Ecto neural progenitor cell (in vitro differentiated cells): ENCODE data around the gene ANK3.

Experiments used
- DNase-seq: peaks from one replicate; pipeline ENCODE4 v3.0.0-alpha.2; 2018; ENCODE audit warnings: low spot score

Gene ANK3

DNA sequence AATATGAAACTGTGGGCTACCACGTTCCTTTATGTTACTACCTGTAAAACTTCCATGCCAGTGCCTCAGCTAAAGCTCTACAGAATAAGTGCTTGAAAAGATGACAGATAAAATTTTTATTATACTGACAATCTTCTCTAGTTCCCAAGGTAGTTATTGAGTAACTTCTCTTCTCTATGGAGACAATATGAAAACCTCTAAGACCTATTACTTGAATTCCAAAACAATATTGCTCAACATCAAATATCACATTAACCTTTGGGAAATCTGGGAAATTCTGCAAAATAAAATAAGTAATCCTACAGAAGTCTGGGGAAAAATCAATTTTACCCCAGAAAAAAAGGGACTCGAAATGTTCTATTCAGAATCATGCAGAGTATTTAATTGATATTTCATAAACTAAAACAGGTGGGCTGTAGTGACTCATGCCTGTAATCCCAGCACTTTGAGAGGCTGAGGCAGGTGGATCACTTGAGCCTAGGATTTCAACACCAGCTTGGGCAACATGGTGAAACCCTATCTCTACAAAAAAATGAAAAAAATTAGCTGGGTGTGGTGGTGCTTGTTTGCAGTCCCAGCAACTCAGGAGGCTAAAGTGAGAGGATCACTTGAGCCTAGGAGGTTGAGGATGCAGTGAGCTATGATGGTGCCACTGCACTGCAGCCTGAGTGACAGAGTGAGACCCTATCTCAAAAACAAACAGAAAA lies 23.8 kb upstream of the ANK3 start:
- no peak for DNase-seq

DNA sequence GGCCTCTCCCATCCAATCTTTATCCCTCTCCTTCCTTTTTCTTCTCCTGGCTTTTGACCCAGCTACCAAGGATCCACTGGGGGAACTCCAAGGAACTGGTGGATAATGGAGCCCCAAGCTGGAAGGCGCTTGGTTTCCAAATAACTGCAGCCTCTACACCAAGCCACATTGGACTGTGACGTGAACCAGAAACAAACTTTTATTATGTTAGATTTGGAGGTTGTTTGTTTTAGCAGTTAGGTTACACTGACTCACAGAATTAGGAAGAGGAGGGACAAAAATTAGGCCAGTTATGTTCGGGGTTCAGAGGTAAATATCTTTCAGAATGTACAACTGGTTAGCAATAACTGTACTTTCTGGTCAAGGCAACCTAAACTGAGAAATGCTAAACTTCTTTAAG lies 21.3 kb upstream of the ANK3 start:
- DNase-seq, result no peak

DNA sequence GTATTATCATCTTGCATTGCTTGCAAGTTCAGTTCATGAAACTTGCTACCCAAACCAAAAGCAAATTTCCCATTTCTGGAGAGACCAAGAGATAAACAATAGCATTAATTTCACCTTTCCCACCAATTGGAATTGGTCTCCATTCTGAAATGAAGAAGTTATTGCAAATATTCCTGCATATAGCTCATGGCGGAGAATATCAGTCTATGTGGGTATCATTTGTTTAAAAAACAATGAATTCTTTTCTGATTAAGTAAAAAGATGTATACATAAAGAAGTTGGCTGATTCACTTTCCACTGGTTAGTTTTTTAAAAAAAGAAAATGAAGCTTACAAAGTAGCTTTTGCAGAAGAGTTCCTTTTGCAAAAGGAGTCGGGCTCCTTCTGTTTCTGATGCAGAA lies 19.5 kb upstream of the ANK3 start:
- no peak for DNase-seq

DNA sequence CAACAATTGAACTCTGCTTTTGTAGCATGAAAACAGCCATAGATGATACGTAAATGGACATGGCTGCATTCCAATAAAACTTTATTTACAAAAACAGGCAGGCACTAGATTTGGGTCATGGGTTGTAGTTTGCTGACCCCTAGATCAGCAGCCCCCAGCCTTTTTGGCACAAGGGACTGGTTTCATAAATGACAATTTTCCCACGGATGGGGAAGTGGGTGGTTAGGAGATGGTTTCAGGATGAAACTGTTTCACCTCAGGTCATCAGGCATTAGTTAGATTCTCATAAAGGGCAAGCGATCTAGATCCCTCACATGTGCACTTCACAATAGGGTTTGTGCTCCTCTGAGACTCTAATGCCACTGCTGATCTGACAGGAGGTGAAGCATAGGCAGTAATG lies 16.5 kb upstream of the ANK3 start:
- DNase-seq, result no peak

DNA sequence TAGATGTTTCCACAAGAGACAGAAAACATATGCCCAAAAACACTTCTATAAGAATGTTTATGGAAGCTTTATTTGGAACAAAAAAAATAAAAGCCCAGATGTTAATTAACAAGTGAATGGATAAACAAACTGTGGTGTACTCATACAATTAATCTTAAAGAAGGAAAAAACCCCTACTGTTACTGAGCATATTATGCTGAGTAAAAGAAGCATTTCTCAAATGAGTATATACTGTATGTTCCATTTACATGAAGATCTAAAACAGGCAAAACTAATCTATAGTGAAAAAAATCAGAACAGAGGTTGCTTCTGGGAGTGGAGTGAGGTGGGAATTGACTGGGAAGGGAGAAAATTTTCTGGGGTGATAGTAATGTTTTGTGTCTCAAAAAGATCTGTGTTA lies 15.5 kb upstream of the ANK3 start:
- no peak for DNase-seq

DNA sequence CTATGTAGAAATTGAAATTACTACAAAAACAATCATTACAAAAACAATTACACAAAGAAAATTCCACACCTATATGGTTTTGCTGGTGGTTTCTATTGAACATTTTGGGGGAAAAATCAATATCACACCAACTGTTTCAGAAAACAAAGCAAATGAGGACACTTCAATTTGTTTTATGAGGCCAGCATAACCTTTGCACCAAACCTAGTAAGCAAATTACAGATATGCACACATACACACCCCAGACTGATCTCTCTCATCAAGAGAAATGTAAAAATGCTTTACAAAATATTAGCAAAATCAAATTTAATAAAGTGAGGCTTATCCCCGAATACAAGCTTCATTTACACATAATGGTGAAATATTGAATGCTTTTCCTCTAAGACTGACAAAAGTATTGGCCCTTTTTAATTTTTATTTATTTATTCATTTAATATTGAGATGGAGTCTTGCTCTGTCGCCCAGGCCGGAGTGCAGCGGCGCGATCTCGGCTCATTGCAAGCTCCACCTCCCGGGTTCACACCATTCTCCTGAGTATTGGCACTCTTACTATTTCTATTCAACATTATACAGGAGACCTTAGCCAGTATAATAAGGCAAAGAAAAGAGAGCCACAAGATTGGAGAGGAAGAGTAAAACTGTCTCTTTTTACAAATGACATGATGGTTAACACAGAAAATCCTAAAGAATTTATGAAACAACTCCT lies 13.6 kb upstream of the ANK3 start:
- DNase-seq, result no peak

DNA sequence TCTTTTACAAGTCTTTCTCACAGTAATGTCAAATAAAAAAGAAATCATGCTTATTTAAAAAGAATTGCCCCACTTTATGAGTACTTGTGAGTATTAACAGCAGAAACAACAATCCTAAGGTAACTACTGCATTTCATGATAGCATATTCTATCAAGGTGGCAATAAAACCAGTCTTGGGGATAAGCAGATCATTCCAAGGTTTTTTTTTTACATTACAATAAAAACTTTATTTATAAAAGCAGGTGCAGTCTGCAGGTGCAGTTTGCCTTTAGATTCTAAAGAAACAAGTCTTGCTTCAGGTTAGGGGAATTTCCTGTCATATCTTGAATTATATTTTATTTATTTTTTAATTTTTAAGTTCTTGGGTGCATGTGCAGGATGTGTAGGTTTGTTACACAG lies 10.7 kb upstream of the ANK3 start:
- DNase-seq, result no peak

DNA sequence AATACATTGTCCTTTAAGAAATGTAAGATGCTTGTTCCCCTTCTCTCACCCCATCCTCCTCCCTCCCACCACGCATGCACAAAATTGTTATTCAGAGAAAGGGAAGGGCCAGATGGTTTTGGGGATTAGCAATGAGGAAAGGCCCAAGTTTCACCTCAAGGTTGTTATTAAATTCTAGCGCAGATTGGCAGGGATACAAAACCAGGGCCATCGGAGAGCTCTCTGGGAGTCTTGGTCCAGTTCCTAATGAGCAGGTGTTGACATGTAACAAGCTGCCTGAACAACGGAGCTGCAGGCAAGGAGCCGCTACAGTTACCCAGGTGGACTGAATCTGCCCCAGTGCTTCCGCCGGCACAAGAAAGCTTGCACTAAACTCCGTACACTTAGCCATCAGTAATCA lies 9.7 kb upstream of the ANK3 start:
- no peak for DNase-seq

DNA sequence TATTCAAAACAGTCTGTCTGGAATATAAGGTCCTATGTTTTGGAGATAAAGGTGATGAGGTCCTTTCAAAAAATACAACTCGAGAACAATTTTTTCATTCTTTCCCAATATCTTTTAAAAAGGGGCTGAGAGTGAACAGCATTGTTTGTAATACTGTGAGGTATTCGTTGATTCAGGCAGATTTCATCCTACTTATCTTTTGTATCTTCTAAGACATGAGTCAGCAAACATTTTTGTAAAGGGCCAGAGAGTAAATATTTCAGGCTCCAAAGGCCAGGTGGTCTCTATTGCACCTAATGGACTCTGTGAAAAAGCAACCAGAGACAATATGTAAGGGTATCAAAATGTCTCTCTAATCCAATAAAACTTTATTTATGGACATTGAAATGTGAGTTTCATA lies 8.1 kb upstream of the ANK3 start:
- no peak for DNase-seq

DNA sequence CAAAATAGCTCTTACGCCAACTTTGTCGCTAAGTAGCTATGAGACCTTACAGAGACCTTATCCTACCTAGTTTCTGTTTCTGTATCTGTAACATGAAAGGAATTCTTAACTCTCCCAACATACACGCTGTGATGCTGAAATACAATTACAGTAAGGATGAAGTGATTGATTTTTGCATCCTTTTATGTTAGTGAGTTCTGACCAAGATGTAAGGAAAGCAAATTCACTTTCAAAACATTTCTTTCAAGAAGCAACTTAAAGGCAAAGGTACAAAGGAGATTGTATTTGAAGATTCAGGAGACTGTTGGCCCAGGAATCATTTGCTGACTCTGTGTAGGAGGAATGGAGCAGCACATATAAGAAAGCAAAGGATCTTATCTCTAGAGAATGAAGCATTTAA lies 7.1 kb upstream of the ANK3 start:
- no peak for DNase-seq

DNA sequence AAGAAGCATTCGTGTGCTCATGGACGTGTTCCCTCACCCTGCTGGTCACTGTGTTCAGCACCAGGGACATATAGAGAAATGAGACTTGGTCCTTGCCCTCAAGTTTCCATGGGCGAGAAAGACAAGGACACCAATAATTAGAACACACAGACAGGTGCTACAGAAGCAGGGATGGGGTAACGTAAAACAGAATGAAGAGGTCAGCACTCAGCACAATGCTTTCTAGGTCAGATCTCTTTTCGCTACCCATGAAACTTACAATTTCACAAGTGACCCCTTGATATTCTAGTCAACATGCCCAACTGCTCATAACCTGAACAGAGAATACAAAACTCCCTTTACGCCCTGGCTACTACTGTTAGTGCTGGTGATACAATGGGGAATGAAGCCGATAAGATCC lies 6.0 kb upstream of the ANK3 start:
- no peak for DNase-seq

DNA sequence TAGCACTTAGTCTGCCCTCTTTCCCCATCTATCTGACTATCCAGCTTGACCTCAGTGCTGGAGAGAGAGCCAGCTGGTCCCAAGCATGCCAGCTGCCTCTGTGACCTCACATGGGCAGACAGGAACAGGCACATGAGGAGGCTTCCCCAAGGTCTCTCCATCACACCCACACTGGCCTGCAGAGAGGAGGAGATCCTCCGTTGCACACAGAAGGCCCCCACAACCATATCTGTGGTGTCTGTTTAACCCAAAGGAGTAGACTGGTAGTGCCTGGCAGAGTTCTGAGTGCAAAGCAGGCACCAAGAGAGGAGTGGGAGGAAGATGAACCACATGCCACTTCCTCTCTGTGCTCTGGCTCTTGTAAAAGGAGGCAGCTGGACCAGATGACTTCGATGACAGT lies 4.8 kb upstream of the ANK3 start:
- no peak for DNase-seq

DNA sequence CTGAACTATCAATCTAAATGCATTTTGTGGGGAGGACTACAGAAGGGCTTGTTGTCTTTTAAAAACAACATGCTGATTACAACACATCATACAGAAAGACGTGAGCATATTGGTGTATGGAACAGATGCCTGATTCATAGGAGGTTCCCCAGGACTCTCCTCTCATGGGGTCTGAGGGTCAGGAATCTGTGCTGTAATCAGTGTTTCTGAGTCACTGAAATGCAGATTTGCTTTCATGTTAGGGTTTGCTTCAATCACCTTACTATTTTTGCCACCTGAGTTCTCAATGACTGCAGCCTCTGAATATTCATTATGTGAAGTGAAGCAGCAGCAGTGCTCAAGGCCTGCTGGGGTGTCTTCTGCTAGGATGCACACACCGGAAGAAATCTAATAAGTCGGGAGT lies 550 bp upstream of the ANK3 start:
- no peak for DNase-seq

DNA sequence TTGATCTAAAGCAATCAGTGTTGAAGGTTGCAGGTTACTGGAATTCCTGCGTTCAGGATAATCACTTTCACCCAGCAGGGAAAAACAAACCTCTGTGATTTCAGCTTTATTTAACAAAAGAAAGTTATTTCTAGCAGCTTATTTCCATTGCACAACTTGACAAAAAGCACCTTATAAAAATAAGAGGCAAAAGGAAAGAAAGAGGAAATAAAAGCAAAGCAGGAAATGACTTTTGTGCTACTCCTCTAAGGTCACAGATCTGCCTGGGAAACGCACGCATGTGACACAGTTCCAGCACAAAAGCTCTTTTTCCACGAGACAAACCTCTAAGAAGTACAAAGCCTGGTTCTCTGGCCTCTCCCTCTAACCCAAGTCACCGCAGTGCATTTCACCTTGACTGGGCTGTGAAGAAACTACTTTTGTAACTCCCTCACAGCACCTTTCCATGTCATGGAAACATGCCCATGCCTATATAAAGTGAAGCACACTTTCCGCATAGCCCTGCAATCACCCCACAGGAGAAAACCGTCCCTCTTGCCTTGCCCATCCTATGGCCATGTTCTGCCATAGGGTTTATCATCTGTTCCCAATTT lies 870 bp downstream of the ANK3 start:
- DNase-seq, result no peak

DNA sequence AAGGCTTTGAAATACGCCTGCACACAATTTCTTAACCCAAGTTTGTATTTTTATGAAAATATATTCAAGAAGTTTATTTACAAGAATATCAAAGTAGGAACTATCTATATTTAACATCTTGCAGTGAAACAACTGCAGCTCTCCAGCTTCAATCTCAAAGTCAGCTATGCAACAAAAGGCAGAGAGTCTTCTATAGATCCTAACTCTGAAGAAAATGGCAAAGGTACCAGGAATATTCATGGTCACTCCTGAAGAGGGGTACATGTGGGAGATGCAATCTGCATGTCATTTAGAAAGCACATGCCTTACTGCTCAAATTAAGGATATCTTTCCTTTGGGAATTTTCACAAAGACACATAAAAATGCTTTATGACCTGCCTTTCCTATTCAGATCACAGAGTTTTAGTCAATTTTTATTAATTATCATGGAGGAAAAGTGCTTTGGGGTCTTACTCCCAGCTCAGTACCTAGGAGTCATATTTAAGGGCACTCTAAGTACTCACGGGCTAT lies 1.5 kb downstream of the ANK3 start:
- DNase-seq, result no peak

DNA sequence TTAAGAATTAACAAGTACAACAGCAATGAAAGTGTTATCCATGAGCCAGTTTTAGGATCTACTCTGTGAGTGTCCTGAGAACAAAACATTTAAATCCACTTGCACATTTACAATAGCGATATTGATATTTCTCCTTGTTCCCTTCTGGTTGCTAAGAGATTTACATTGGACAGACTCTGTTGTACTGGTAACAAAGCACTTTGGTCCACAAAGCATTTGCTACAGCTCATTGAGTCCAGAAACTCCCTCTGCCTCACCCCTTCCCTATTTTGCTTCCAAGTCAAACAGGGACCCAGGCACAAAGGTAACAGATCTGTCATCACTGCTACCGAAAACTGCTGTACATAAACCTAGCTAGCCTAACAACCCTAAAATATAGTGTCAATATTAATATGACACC lies 2.1 kb downstream of the ANK3 start:
- no peak for DNase-seq

DNA sequence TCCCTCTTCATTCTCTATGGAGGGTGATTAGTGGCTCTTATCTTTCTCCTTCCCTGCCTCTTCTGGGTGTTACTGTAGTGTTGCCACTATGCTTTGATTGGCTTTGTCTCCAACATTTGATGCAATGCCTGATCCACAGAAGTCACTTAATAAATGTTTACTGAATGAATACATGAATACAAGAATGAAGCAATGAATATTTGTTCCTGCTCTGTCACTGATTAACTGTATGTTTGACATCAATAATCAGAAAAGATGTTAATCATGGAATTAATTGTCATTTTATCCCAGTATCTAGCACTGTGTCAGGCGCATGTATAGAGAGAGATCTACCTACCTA lies 4.3 kb downstream of the ANK3 start:
- DNase-seq, result no peak

DNA sequence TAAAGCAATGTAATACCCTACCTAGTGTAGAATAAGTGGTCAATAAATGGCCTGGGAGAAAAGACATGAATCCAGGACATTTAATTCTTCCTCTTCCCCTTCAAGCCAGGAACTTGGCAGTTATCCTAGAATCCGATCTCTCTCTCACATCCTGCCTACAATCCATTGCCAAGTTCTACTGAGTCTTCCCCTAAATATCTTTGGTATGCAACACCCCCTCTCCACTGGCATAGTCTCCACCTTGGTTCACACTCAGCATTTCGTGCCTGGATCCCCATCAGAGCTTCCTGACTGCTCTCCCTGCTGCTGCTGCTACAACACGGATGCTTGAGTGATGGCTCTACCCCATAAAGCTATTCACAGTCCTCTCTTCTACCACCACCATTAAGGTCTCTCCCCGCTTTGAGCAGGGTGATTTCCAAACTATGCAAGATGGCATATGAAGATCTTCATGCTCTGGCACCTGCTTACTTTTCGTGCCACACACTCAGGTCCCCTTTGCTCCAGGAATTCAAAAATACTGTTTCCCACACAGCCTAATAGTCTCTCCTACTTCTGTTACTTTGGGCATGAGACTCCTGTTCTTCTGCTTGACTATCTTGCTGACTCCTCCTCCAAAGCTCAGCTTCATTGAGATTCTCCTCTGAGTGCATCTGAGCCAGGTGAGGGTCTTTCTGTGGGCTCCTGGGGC lies 4.8 kb downstream of the ANK3 start:
- DNase-seq, result no peak

DNA sequence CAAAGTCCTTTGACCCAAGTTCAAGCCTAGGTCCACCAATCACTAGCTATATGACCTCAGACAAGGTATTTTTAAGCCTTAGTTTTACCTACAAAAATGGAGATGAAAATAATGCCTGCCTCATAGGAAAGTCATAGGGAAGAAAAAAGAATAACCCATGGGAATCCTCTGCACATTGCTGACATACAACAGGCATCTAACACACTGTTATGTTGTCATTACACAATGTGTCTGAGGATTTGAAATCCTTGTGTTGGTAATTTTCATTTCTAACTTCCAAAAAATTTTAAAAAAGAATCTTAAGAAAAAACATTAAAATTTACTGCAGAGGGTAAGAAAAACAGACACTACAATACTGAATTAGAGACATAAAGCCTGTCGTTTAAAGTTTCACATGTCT lies 5.7 kb downstream of the ANK3 start:
- no peak for DNase-seq

DNA sequence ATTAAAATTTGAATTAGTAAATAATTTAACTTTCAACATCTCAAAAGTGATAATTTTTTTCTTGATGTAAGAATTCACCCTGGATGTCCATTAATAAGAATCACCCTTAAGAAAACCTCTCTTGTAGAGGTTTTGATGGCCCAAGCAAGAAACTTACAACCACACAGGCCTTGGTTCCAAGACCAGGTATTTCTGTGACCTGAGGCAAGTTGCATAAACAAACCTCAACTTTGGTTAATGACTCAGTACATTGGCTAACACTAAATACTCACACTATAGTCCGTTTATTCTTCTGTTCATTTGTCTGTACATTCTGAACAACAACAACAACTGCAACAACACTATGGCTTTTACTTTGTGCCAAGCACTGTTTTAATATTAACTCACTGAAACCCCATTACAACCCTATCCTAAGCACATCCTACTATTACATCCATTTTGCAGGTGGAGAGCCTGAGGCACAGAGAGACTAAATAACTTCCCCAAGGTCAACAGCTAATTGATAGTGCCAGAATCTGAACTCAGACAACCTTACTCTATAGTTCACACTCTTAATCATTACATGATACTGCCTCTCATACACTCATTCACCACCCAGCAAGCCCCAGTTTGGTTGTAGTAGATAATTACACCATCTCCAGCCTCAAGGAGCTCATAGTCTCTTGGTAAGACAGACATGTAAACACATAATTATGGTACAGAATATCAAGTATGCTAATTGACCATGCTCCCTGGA lies 6.6 kb downstream of the ANK3 start:
- no peak for DNase-seq

DNA sequence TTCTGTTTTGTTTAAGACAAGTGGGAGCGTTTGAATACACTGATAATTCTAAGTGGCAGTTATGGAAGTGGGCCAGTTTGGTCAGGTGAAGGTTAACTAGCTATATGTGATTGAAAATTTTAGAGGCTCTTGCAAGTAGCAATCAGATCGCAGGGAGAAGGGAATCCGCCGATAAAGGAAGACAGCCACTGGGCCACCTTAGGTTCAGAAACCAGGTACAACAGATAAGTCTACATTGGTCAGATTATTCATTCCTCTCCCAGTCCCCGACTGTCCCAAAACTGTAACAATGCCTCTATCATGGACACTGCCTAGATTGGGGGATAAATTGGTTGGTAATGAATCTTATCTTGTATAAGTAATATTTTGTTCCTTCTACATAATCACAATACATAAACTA lies 8.9 kb downstream of the ANK3 start:
- DNase-seq, result no peak

DNA sequence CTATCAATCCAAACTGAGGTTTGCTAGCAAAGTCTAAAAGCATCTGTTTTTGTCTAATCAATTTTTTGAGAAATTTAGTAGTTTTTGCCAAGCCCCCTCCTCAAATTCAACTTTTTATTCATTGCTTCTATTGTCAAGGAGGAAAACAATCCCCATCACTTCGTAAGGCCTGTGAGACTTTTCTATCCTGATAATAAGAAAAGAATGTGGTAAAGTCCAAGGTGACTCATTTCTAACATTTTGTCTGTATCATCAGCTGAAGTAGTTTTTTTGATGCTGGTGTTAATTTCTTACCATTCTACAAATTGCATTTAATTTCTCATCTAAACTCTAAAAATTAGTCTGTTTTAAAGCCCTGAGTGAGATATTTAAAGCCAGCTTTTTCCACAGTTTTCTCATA lies 11.7 kb downstream of the ANK3 start:
- DNase-seq, result no peak

DNA sequence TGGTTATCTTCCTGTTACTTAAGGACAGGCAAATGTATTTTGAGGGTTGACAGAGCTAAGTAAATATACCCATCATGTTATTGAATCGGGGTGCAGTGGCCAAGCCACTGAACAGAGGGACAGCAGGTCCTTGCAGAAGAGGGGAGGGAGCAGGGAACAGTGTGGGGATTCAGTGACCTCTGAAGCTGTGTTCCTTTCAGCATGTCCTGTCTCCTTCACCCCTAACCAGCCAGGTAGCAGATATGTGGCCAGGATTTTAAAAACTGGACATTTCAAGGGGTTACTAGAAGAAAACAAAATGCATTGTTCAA lies 12.7 kb downstream of the ANK3 start:
- no peak for DNase-seq
